GM18511 (cell line): ENCODE measurements around the gene ZNRF1.

Experiments
- ATAC-seq: cut with Tn5 transposase; IDR thresholded peaks from one replicate; pipeline ENCODE4 v1.9.1; 2021; ENCODE audit warnings: mild to moderate bottlenecking, moderate library complexity; ENCODE audit not compliant: unreplicated experiment

Gene ZNRF1

DNA sequence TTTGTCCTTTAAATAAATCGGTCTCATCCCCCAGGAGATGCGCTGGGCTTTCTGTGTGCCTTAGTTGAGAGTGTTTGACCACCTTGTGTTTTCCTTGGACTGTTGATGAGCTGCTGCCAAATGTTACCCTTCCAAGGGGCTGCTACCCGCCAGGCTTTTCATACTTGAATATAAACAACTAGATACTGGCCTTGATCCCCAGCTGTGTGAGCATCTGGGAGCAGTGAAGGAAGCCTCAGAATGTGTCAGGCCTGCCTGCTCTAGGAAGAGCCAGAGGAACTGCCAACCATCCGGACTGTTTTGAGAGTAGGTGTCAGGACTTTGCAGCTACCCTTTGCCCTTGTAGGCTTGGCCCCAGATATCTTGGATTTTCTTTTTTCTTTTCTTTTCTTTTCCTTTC is 60.0 kb downstream of the ZNRF1 start:
- ATAC-seq: no peak

DNA sequence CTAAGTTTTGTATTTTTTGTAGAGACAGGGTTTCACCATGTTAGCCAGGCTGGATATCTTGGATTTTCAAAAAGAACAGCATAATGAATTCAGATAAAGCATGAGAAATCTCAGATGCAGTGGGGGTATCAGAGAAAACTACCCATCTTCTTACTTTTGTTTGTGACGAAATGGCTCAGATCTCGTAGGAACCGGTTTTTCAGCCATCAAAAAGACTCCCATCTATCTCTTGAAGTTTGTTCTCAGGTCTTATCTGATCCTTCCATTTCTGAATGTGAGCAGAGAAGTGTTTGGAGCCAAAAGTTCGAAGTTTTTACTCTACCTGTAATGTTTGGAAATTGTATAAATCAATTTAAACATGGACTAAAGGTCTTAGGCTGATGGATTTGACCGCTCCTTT is 60.6 kb downstream of the ZNRF1 start:
- ATAC-seq: no peak

DNA sequence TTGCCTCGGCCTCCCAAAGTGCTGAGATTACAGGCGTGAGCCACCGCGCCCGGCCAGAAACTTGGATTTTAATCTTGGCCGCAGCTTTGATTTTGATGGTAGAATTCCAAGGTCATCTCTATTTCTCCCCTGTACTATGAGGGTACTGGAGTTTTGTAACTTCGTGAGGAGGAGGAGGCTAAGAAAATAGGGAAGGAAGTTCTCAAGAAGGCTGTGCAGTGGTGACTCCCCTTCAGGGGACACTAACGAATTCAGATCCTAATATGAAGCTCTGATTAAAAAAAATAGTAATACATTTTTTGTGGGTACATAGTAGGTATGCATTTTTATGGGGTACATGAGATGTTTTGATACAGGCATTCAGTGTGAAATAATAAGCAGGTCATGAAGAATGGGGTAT is 61.9 kb downstream of the ZNRF1 start:
- no peak for ATAC-seq

DNA sequence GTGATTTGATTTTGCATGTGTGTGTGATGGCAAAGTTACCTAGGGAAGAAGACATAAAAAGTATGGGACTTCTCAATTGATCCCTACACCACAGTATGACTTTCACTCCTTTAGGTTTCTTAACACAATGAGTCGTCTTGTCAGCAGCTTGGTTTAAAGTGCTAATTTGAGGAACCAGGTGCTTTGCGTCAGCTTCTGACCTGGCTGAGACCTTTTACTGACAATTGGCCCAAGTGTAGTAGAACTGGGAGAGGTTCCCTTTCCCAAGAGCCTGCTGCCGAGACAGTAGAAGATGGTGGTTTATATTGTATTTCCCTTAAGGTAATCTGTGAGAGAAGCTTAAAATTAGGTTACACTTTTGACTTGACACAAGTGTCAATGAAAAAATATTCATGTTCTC is 62.8 kb downstream of the ZNRF1 start:
- no peak for ATAC-seq

DNA sequence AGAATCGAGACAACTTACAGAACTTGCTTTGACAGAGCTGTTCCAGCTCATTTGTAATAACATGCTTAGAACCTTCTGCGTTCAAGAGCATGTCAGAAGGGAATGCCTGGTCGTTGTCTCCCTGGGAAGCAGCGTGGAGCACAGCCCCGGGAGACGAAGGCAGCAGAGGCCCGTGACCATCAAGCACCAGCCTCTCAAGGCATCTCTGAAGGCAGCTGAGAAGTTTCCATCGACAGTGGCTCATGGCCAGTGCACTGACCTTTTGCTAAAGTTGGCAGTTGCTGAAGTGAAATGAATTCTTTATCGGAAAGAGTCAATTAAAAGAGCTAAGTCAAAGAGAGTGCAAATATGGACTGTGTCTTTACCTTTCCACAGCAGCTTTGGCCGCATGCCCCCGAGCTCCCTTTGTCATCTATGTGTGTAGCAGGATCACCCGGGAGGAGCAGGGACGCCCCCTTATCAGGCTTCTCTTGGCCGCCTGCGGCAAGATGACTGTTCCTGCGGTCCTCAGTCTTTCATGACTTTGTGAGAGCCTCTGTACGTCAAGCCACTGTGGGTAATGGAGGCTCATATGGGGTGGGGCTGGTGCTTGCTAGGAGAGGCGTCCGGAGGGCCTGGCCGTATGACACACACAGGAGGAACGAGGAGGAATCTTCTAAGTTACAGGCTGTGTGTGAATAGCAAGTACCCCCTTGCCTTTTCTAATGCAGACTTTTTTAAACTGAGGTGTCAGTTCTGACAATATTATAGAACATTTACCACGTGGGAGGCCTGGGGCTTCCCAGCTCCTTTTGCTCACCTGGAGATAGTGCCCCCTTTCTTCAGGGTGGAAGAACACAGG is 63.5 kb downstream of the ZNRF1 start:
- no peak for ATAC-seq

DNA sequence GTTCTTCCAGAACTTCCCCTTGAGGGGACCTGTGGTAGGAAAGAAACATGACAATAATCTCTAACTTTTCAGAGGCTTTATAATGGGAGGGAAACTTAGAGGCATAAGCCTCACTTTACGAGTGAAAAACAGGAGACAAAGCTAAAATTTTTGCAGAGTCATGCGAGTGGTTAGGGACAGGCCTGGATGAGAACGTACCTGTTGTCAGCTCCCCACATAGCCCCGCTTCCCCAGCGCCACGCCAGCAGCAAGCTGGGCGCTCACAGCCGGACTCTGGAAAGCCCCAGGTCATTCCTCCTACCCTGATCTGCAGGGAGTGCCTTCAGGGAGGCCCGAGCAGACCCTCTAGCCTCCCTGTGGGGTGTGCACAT is 64.1 kb downstream of the ZNRF1 start:
- ATAC-seq: no peak

DNA sequence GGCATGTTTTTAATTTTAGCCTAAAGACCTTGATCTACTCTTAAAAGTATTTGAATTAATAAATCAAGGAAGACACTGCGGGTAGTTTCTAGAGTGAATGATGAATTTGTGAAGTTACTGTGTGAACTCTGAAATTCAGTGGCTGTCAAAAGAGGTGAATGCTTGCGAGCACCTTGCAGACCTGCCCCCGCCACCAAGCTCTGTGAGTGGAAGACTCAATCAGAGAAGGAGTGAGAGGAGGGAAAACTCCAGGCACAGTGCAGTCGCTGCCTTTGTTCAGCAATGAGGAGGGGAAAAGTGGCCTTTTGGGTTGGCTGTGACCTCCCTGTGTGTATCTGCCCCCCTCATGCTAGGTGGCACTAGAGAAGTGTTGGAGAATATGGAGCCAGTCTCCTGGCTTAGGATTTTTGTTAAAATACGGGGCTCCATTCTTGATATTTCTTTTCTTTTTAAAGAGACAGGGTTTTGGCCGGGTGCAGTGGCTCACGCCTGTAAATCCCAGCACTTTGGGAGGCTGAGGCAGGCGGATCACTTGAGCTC is 64.8 kb downstream of the ZNRF1 start:
- no peak for ATAC-seq

DNA sequence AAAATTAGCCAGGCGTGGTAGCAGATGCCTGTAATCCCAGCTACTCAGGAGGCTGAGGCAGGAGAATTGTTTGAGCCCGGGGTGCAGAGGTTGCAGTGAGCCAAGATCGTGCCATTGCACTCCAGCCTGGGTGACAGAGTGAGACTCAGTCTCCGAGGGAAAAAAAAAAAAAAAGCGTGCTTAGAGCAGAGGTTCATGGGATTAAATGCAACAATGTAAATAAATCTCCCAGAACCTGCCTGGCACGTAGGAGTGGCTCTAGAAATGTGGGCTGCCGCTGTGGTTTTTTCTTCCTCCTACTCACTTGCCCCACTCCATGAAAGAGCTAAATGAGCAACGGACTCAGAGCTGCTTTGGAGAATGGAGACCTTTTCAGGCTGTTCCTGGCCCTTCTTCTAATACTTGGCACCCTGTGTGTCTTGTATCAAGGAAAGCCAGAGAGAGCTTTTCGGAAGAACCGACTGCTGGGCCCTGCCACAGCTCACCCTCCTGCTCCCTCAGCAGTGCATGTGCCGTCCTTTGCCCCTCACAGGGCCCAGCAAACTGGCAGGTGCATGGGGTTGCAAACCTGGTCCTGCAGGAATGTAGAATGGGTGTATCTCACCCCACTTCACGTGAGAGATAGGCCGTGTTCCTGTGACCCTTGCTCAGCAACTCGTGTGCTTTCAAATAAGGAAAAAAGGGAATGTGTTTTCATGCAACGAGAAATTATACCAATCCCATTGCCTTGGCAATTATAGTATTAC is 65.8 kb downstream of the ZNRF1 start:
- no peak for ATAC-seq

DNA sequence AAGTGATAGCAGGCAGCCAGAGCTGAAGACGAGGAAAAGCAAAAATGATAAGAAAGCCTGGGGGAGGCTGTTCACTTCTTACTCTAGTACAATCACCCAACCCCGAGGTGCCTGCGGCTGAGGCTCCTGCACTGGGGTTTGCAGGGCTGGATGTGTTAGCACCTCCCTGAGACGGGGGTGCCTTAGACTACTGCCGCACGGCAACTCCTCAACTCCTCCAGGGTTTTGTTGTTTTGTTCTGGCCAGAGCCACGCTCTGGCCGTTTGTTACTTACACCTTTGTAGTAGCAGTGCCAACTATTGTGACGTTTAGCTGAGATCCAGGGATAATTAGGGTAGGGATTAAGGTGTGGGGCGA is 66.3 kb downstream of the ZNRF1 start:
- no peak for ATAC-seq

DNA sequence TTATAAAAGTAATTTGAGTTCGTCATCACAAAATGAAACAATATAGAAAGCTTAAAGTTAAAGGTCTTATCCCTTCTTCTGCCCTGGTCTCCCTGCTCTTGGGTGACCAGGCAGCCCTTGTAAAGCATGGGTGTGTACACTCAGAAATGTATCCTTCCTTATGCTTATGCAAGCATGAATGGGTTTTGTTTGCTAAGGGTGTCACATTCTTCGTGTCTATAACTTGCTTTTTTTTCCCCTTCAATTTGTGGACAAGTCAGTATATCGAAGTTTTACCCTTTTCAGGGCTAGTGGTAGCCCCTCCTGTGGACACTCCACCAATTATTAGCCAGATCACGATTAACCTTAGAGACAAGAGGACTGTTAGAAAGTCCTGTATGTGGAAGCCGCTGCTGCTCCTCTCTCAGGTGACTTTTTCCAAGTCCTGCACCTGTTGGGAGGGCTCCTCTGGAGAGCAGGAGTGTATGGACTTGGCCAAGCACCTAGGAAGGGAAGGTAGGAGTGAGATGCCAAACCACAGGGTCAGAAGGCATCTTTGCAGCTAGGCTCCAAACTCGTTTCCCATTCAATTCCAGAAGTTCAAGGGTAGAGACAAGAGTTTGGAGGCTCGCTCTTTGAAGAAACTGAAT is 66.8 kb downstream of the ZNRF1 start:
- ATAC-seq: no peak

DNA sequence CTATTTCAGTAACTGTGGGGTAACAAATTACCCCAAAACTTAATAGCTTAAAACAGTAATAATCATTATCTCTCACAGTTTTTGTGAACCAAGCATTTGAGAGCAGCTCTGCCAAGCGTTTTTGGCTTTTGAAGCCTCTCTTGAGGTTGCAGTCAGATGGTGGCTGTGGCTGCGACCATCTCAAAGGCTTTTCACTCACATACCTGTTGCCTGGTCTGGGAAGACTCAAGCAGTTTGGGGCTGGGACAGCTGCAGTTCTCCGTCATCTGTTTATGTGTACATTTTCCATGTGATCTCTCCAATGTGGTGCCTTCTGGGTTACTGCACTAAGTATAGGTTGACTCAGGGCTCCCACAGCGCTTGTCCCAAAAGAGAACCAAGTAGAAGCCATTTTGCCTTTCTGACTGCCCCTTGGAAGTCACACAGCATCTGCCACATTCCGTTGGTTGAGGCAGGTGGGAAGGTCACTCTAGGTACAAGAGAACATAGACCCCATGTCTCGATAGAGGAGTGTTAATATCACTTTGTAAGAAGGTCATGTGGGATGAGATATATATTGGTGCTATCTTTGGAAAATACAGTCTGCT is 68.1 kb downstream of the ZNRF1 start:
- no peak for ATAC-seq

DNA sequence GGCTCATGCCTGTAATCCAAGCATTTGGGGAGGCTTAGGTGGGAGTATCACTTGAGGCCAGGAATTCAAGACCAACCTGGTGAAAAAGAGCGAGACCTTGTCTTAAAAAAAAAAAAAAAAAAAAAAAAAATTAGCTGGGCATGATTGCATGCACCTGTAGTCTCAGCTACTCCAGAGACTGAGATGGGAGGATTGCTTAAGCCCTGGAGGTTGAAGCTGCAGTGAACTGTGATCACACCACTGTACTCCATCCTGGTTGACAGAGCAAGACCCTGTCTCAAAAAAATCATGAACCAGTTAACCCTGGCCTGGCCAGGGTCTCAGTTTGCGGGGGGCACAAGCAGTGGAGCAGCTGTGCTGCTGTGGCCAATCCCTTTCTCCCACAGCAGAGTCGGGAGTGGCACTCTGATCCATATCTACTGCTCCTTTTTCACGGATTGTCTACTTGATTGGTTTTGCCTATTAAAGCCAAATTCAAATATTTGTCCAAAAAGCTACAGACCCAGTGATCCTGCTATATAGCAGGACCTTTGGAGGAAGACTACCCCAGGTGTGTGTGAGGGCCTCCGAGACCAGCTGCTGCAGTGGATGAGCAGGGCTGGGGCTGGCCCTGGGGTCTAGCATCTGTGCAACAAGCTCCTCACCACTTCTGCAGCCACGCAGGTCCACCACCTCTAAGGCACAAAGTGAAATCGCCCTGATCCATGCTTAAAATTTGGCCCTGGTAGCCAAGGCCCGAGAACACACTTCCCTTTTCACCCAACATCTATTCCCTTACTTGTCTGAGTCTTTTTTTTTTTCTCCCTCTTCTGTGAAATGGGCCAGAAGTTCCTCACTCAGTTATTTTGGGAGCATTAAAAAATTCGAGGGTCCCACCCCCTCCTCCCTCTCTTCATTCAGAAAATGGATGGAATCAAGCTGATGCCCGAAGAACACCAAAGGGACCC is 69.5 kb downstream of the ZNRF1 start:
- no peak for ATAC-seq

DNA sequence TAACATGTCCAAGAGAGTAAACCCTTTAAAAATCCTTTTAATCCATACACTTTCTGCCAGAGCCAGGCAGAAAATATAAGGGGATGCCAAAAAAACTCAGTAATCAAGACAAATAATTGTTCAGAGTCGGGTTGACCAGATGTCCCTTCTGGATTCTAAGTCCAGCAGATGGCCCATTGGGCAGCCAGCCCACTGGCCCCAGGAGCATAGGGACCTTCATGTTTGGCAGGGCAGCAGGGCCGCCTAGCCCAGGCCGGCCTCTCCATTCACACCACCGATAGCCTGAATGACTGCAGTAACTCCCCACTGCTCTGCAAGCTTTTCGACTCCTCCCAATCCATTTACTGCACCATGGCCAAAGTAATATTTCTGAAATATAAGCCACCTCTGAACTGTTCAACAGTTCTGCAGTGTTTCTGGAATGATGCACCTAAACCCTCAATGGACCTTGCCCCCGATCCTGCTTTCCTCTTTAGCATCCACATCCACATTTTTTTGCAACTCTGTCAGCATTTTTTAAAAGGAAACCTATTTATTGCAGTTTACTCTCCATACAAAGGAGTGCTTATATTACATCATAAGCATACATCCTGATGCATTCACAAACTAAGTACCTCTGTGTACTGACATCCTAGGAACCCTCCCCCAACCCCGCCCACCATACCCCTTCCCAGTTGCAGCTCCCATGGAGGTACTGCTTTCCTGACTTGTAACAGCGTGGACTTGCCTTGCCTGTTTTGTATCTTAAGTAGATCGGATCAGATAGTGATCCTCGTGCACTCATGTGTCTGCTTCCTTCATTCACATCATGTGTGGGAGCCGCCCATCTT is 71.4 kb downstream of the ZNRF1 start:
- no peak for ATAC-seq

DNA sequence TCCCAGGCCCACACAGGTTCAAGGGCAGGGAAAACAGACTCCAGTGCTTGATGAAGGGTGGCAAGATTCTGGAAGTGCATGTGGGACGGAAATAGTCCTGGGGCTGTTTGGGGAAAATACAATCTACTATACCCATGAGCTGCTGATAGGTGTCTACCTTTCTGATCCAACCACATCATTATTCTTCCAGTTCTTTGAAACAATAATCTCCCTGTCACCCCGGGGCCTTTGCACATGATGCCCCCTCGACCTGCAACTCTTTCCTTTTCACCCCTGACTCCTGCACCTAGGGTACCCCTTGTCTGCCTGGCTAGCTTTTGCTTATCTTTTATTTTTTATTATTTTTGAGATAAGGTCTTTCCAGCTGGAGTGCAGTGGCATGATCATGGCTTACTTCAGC is 72.8 kb downstream of the ZNRF1 start:
- ATAC-seq: no peak

DNA sequence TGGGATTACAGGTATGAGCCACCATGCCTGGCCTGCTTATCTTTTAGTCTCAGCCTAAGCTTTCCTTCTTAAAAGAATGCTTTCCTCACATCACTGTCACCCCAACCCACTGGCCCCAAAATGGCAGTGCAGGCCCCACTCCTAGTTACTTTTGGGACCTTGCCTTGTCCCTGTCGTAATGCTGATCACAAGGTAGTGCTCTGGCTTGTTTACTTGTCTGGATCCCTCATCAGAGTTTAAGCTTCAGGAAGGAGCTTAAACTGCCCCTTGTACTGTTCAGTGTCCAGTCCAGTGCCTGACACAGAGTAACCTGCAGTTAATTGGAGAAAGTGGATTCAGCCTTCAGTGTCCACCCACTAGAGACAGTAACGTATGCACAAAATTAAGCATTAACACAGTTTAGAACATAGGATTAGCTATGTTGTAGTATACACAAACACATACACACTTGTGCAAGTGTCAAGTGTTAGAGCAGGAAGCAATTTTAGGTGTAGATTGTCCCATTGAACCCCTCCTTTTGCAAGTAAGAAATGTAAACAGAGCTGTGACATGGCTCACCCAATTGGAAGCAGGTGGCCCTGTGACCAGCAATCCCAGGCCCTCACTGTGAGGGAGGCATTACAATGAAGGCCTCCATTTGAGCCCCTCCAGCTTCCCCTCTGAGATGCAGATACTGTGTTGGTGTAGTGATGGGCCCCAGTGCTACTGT is 73.6 kb downstream of the ZNRF1 start:
- ATAC-seq: no peak

DNA sequence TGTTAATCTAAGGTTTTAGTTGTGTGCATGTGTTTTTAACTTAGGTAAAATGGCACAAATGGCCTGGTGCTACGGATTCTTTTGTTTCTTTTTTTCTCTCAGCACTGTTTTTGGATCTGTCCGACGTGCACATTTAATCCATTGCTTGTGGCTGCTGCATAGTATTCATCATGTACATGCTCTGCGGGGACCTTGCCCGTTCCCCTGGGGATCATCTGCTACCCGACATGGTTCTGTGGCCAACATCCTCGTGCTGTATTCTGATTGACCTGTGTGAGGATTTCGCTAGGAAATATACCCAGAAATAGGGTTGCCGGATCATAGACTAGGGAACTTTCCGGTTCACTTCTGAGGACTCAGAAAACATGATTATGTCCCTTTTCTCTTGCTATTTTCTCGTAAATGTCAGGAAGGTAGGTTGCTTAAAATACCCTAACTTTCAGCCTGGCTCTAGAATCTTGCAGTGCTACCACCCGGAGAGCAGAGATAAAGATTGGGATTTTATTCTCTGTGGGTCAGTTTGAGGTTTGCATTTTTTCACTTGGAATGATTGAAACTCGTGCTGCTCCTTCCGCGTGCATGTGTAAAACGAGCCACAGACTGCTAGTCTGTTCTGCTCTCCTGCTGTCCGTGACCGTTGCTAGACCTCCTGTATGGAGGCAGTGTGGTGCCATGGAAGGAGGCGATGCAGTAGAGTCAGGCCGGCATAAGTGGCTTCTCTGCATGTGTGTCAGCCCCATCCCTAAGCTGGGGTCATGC is 74.9 kb downstream of the ZNRF1 start:
- no peak for ATAC-seq

DNA sequence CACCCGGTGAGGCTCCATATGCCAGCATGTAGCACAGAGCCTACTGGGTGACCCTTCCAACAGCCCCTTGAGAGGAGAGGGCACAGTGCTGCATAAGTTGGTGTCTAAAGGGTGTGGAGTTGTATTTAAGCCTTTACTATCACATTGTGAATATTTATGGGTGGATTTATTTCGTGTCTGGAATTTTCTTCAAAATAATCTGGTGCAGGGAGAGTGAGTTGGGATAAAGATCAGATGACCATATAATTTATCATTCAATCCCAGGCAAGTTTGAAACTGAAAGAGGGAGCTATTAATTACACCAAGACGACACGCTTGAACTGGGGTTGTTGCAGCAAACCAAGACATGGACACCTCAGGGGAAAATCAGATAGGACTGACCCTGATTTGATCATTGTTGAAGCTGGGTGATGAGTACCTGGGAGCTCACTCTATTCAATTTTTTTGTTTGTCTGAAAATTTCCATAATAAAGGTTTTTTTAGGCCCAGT is 75.5 kb downstream of the ZNRF1 start:
- no peak for ATAC-seq
